Cardiac muscle cell (in vitro differentiated cells and primary cell): ENCODE data around the gene TRUB1. TPM values are rescaled to one million over a fixed set of nuclear protein-coding genes. Genes with fewer than 3 reads are reported as not detected.

Experiments
- DNase-seq, 2 donors: peaks; one replicate each; pipeline versions ENCODE4 v3.0.0 to v3.0.0-alpha.2; 2010 to 2017; ENCODE audit warnings: low read depth in 1 of 2, low spot score in 1 of 2
- H3K27ac ChIP-seq: fragments of 200-600 bp; sonication (generic); 2 replicates; pipeline ENCODE4 v1.5.1; 2016
- H3K27me3 ChIP-seq: fragments of 200-600 bp; sonication (generic); 2 replicates; pipeline ENCODE4 v1.6.0; 2016; ENCODE audit warnings: control low read depth
- H3K36me3 ChIP-seq: fragments of 200-600 bp; sonication (generic); 2 replicates; pipeline ENCODE4 v1.5.1; 2016; ENCODE audit warnings: control low read depth
- H3K4me1 ChIP-seq: fragments of 200-600 bp; sonication (generic); 2 replicates; pipeline ENCODE4 v1.8.1; 2017; ENCODE audit warnings: low read depth, mild to moderate bottlenecking, mixed run types
- H3K4me3 ChIP-seq: fragments of 200-600 bp; sonication (generic); 2 replicates; pipeline ENCODE4 v1.5.1; 2016; ENCODE audit warnings: mild to moderate bottlenecking
- H3K9me3 ChIP-seq: fragments of 200-600 bp; sonication (generic); 2 replicates; pipeline ENCODE4 v1.5.1; 2017; ENCODE audit warnings: low read depth, mild to moderate bottlenecking, control low read depth
- polyA plus RNA-seq: library from polyadenylated mRNA; unstranded; fragments of >200 nt; fragmentation: Nextera tagmentation; extraction: Ambion mirVana; gene quantifications from 2 replicates; pipeline ENCODE4 v1.2.1, GENCODE V29; 2016
- total RNA-seq: library from RNA; depleted of rRNA; stranded (reverse); fragments of >200 nt; gene quantifications from 2 replicates; pipeline ENCODE4 v1.2.3, GENCODE V29; 2016
- TF ChIP-seq, protein P1 (sequence below): IDR thresholded peaks from 2 replicates; pipeline ENCODE4 v1.5.1; 2012; ENCODE audit warnings: low read depth, mild to moderate bottlenecking, low read length

TRUB1 gene
- total and polyA plus RNA-seq, 2 experiments from 2014 or later = 8.4 to 18.3 TPM

DNA sequence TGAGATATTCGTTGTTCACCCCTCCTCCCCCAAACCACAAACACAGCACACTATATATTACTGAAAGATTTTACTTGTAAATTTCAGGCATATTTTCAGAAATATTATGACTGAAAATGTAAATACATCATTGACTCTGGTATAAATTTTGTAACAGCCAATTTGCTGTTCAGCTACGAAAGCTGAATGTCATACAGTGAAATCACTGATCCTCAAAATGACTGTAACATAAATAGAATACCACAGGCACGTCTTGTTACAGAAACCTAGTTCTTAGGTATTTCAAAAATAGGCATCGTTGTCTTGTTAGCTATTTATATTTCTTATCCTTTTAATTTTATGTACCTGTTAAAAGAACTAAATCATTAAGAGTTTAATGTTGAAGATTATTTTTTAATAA is 15.1 kb downstream of the TRUB1 start:
- Histone ChIP-seq H3K4me1 (peaks cover 1% of the 10 kb centered on the region), H3K36me3 (peaks cover 6% of the 10 kb centered on the region), H3K9me3 (no peaks in the 10 kb centered on the region), H3K27me3 (no peaks in the 10 kb centered on the region), H3K27ac (no peak overlapping the region), H3K4me3 (no peak overlapping the region)
- TF ChIP-seq, protein P1, sequence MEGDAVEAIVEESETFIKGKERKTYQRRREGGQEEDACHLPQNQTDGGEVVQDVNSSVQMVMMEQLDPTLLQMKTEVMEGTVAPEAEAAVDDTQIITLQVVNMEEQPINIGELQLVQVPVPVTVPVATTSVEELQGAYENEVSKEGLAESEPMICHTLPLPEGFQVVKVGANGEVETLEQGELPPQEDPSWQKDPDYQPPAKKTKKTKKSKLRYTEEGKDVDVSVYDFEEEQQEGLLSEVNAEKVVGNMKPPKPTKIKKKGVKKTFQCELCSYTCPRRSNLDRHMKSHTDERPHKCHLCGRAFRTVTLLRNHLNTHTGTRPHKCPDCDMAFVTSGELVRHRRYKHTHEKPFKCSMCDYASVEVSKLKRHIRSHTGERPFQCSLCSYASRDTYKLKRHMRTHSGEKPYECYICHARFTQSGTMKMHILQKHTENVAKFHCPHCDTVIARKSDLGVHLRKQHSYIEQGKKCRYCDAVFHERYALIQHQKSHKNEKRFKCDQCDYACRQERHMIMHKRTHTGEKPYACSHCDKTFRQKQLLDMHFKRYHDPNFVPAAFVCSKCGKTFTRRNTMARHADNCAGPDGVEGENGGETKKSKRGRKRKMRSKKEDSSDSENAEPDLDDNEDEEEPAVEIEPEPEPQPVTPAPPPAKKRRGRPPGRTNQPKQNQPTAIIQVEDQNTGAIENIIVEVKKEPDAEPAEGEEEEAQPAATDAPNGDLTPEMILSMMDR = no peak
- no peak for DNase-seq

DNA sequence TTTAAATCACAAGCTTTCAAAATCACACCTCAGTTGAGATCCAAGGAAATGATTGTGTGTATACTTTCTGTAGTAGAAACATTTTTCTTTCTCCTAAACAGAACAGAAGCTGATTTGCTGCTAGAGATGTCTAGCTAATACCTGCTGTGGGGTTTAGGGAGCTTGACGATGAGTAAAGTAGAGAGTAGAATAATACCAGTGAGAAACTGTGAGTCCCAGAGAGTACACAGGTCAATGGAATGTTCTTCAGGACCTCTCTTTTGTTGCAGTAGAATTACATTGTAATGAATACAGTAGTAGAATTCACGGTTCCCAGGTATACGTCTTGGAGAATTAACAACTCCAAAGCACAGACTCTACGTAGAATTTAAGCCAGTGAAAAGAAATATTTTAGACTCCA is 18.0 kb downstream of the TRUB1 start:
- Histone ChIP-seq H3K4me3 (no peak overlapping the region), H3K36me3 (peaks cover 6% of the 10 kb centered on the region), H3K27ac (peak overlapping the region; percentile 20), H3K9me3 (no peaks in the 10 kb centered on the region), H3K27me3 (no peaks in the 10 kb centered on the region), H3K4me1 (no peaks in the 10 kb centered on the region)
- TF ChIP-seq, protein P1 = no peak
- no peak for DNase-seq

DNA sequence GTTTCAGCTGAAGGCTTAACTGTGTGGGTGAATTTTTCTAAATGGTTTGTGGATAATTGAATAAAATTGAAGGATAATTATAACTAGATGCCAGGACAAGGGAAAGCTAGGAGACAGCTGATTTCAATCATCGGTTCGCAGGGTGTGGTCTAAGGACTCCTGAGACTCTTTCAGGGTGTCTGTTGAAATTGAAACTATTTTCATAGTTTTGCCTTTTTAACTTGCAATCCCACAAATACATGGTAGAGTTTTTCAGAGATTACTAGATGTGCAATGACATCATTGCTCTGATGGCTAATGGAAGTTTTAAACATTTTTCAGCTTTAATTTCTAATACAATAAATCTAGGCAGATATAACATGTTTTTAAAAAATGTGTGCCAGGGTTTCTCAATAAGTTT is 18.5 kb downstream of the TRUB1 start:
- Histone ChIP-seq H3K36me3 (peaks cover 6% of the 10 kb centered on the region), H3K27me3 (no peaks in the 10 kb centered on the region), H3K4me1 (no peaks in the 10 kb centered on the region), H3K9me3 (no peaks in the 10 kb centered on the region), H3K27ac (peak overlapping the region; percentile 20), H3K4me3 (no peak overlapping the region)
- DNase-seq = no peak
- TF ChIP-seq, protein P1 = no peak

DNA sequence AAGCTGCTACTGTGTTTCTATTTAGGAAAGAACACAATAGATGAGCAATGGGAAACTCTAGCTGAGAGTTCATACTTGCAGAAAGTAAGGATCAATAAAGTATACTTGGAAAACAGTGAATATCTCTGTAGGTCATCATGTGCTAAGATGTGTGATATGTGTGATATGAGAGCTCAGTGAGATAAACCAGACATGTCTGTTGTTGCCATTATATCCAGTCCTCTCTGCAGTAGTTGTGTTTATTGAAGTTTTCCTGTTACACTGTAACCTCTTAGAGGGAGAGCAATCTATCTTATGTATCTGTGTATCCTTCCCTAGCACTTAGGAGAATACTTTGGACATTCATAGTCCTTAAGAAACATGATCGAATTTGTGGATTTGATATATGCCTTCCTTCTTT is 19.1 kb downstream of the TRUB1 start:
- TF ChIP-seq, protein P1 = no peak
- Histone ChIP-seq H3K9me3 (no peaks in the 10 kb centered on the region), H3K4me3 (no peak overlapping the region), H3K27ac (no peak overlapping the region), H3K36me3 (peaks cover 6% of the 10 kb centered on the region), H3K27me3 (no peaks in the 10 kb centered on the region), H3K4me1 (no peaks in the 10 kb centered on the region)
- no peak for DNase-seq

DNA sequence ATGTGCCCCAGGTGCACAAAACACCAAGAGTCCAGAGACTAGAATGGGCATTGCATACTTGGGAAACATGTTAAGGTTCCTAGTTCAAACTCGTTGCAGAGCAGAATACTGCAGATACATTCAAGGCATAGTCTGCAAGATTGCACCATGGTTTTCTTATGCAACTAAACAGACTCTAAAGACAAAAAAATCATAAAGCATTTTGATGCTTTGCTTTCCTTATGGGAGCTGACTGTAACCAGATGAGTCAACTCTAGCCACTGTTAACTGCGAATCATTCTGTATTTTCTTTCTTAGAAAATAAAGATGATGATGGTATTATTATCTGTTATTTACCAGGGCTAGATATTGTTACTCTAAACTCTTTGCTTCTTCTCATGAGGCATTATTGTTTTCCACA is 19.7 kb downstream of the TRUB1 start:
- DNase-seq = peak in 1 of 2 donors; percentile 41

More for the DNA sequence above, 19.7 kb downstream of the TRUB1 start:
- H3K27ac ChIP-seq = no peak overlapping the region
- H3K27me3 ChIP-seq = no peaks in the 10 kb centered on the region
- no peaks in the 10 kb centered on the region for H3K4me1 ChIP-seq
- H3K36me3 ChIP-seq = peaks cover 6% of the 10 kb centered on the region
- H3K4me3 ChIP-seq = no peak overlapping the region
- no peaks in the 10 kb centered on the region for H3K9me3 ChIP-seq
- TF ChIP-seq, protein P1 = no peak
